Smooth muscle cell (in vitro differentiated cells): Measurements from ENCODE around the gene PARD3B. TPM values are rescaled to one million over a fixed set of nuclear protein-coding genes. Genes with fewer than 3 reads are reported as not detected.

Experiments
- DNase-seq: peaks from one replicate; lab custom pipeline; 2025; ENCODE audit not compliant: unreplicated experiment; lab: John Stamatoyannopoulos, UW
- H2AFZ ChIP-seq: fragments of 200-600 bp; sonication (generic); 2 replicates; pipeline ENCODE4 v1.6.0; 2016; ENCODE audit warnings: antibody characterized with exemption, low read depth, mild to moderate bottlenecking
- H3F3A ChIP-seq: fragments of 200-600 bp; sonication (generic); 2 replicates; pipeline ENCODE4 v1.6.0; 2017; ENCODE audit warnings: antibody characterized with exemption, low read depth
- H3K27ac ChIP-seq: fragments of 200-600 bp; sonication (generic); 2 replicates; pipeline ENCODE4 v1.5.1; 2016; ENCODE audit warnings: low read depth, mild to moderate bottlenecking
- H3K27me3 ChIP-seq: fragments of 200-600 bp; sonication (generic); 2 replicates; pipeline ENCODE4 v1.6.1; 2016; ENCODE audit warnings: low read depth, mild to moderate bottlenecking
- H3K36me3 ChIP-seq: fragments of 200-600 bp; sonication (generic); 2 replicates; pipeline ENCODE4 v1.5.1; 2016; ENCODE audit warnings: low read depth
- H3K4me1 ChIP-seq: fragments of 200-600 bp; sonication (generic); 2 replicates; pipeline ENCODE4 v1.5.1; 2016; ENCODE audit warnings: low read depth
- H3K4me2 ChIP-seq: fragments of 200-600 bp; sonication (generic); 2 replicates; pipeline ENCODE4 v1.6.0; 2016; ENCODE audit warnings: mild to moderate bottlenecking
- H3K4me3 ChIP-seq: fragments of 200-600 bp; sonication (generic); 2 replicates; pipeline ENCODE4 v1.5.1; 2016; ENCODE audit warnings: mild to moderate bottlenecking
- H3K79me2 ChIP-seq: fragments of 200-600 bp; sonication (generic); 2 replicates; pipeline ENCODE4 v1.6.0; 2016; ENCODE audit warnings: low read depth, mild to moderate bottlenecking
- H3K9ac ChIP-seq: fragments of 200-600 bp; sonication (generic); 2 replicates; pipeline ENCODE4 v1.6.0; 2016; ENCODE audit warnings: low read depth
- H3K9me3 ChIP-seq: fragments of 200-600 bp; sonication (generic); replicated peaks from 2 replicates; pipeline ENCODE4 v1.5.1; 2016; ENCODE audit warnings: low read depth
- H4K20me1 ChIP-seq: fragments of 200-600 bp; sonication (generic); 2 replicates; pipeline ENCODE4 v1.6.0; 2016; ENCODE audit warnings: low read depth
- WGBS: methylation state at CpG from one replicate; pipeline ENCODE4 v1.1.7; 2016; ENCODE audit warnings: low lambda C conversion rate; 5-methylcytosine and 5-hydroxymethylcytosine counted together
- polyA plus RNA-seq: library from polyadenylated mRNA; unstranded; fragments of >200 nt; fragmentation: Nextera tagmentation; extraction: Ambion mirVana; gene quantifications from 2 replicates; pipeline ENCODE4 v1.2.1, GENCODE V29; 2016
- total RNA-seq: library from RNA; depleted of rRNA; stranded (reverse); fragments of >200 nt; gene quantifications from 2 replicates; pipeline ENCODE4 v1.2.3, GENCODE V29; 2014
- TF ChIP-seq, protein P1 (sequence below): fragments of 200-600 bp; sonication (generic); IDR thresholded peaks from 2 replicates; pipeline ENCODE4 v1.5.1; 2017; ENCODE audit warnings: borderline replicate concordance, mild to moderate bottlenecking, antibody characterized with exemption; ENCODE audit not compliant: insufficient read depth, poor library complexity, severe bottlenecking

The PARD3B gene
- total and polyA plus RNA-seq, 2 experiments from 2014 or later: 3.3 to 12.2 TPM

DNA sequence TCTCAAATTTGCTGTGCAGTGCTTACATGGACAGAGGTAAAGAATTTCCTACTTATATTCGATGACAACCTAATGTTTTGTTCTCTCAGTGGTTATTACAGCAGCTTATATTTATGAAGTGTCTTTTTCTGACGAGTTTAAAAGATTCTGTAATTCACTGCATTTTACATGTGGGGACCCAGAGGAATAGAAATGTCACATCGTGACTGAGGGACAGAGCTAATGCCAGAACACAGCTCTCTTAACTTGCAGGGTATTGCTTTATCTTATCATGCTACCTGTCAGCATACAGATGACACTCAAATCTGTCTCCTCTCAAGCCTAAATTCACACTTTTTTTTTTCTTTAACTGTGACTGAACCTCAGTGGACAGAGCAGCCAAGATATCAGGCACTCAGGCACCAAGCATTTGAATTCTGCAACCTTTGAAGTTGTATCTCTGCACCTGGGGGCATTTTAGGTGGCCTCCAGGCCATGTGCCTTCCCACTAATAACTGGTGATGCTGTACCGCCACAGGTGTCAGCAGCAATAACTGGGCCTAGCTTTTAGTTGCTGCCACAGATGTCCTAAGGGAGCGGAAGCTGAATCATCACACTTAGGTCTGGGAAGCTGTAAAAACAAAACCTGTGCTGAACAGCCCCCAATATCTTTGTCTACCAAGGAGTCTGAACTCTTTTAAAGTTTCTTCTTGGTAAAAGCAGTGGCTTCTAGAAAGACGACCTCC lies 821.2 kb downstream of the PARD3B start:
- DNase-seq: no peak
- Histone ChIP-seq H3F3A (peaks cover 24% of the 10 kb centered on the region), H3K79me2 (no peaks in the 10 kb centered on the region), H4K20me1 (peaks cover 10% of the 10 kb centered on the region), H3K36me3 (no peaks in the 10 kb centered on the region), H3K4me3 (no peak overlapping the region), H3K27me3 (no peaks in the 10 kb centered on the region), H3K4me1 (peaks cover 14% of the 10 kb centered on the region), H3K27ac (peak overlapping the region; percentile 37), H3K9me3 (no peaks in the 10 kb centered on the region), H3K9ac (no peak overlapping the region), H2AFZ (no peak overlapping the region), H3K4me2 (peak overlapping the region; percentile 63)
- TF ChIP-seq, protein P1, sequence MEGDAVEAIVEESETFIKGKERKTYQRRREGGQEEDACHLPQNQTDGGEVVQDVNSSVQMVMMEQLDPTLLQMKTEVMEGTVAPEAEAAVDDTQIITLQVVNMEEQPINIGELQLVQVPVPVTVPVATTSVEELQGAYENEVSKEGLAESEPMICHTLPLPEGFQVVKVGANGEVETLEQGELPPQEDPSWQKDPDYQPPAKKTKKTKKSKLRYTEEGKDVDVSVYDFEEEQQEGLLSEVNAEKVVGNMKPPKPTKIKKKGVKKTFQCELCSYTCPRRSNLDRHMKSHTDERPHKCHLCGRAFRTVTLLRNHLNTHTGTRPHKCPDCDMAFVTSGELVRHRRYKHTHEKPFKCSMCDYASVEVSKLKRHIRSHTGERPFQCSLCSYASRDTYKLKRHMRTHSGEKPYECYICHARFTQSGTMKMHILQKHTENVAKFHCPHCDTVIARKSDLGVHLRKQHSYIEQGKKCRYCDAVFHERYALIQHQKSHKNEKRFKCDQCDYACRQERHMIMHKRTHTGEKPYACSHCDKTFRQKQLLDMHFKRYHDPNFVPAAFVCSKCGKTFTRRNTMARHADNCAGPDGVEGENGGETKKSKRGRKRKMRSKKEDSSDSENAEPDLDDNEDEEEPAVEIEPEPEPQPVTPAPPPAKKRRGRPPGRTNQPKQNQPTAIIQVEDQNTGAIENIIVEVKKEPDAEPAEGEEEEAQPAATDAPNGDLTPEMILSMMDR: no peak
- WGBS: 27% methylated on average over 6 of the region's 6 CpGs

DNA sequence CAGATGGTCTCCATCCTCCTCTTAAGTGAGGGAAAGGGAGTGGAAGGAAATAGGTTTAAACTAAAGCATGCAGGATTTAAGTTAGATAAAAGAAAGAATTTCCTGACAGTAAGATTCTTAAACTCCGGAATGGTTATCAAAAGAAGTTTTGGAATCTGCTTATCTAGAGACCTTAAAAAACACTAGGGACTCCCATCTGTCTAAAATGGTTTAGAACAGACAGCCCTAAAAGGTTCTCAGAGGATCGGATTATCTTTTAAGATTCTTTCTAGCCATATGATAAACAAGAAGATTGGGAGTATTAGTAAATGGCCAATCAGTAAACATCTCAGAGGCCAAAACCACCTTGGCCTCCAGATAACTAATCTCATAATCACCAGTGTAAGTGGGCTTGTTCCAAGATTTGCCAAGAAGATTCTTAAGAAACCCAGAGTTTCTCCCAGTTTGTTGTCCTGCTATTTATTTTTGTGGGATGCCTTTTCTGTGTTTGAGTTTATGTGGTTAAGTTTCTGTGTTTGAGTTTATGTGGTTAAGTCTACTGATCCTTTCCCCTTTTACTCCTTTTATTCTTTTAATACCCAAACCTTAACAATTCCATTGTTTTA lies 822.2 kb downstream of the PARD3B start:
- Histone ChIP-seq H3K36me3 (no peaks in the 10 kb centered on the region), H3K27ac (peak overlapping the region; percentile 37), H2AFZ (no peak overlapping the region), H3K9me3 (no peaks in the 10 kb centered on the region), H3K27me3 (no peaks in the 10 kb centered on the region), H3F3A (peaks cover 30% of the 10 kb centered on the region), H3K4me2 (peak overlapping the region; percentile 63), H3K9ac (no peak overlapping the region), H4K20me1 (peaks cover 10% of the 10 kb centered on the region), H3K4me1 (peaks cover 14% of the 10 kb centered on the region), H3K79me2 (no peaks in the 10 kb centered on the region), H3K4me3 (no peak overlapping the region)
- 7% methylated on average over 2 of the region's 2 CpGs for WGBS
- DNase-seq: no peak
- TF ChIP-seq, protein P1: no peak

DNA sequence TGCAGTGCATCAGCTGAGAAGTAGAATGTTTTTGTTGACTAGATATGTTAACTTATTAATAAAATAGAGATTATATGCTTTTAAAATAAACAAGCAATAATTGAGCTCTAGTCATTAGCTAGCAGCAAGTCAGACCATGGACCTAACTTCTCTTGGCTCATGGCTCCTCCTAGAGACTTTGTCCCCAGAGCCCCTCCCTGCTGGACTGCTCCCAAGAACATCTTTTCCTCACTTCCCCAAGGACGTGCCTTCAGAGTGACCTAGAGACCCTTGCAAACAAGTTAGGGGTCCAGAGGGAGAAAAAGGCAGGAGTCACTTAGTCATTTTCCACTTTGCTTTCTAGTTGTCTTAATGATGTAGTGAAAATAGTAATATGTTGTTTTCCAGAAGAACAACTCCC lies 824.5 kb downstream of the PARD3B start:
- Histone ChIP-seq H3K27me3 (no peaks in the 10 kb centered on the region), H3K79me2 (no peaks in the 10 kb centered on the region), H3K27ac (no peak overlapping the region), H2AFZ (no peak overlapping the region), H3K4me1 (peaks cover 9% of the 10 kb centered on the region), H3K9ac (no peak overlapping the region), H4K20me1 (peaks cover 10% of the 10 kb centered on the region), H3K4me3 (no peak overlapping the region), H3K4me2 (no peak overlapping the region), H3K9me3 (no peaks in the 10 kb centered on the region), H3K36me3 (no peaks in the 10 kb centered on the region), H3F3A (peaks cover 30% of the 10 kb centered on the region)
- DNase-seq: no peak
- 81% methylated on average over 1 of the region's 1 CpG for WGBS
- TF ChIP-seq, protein P1: no peak
